GM10248 (cell line): ENCODE measurements around the gene ANKHD1.
"Not testable (repeated sequence)": the region's sequence is repeated elsewhere in the genome, so short reads cannot be mapped to it uniquely, and the experiment has no call there.

Experiments
- CTCF ChIA-PET: fragments of 300-600 bp; sonication (Branson Sonifier 250); formaldehyde crosslinking; extraction: SDS; loops from one replicate; lab custom pipeline; 2021; ENCODE audit warnings: antibody characterized with exemption; lab: Yijun Ruan, JAX
- POLR2A ChIA-PET: fragments of 350-650 bp; sonication (Branson Sonifier 250); formaldehyde crosslinking; extraction: SDS; loops from one replicate; lab custom pipeline; 2020; ENCODE audit warnings: antibody characterized with exemption; lab: Yijun Ruan, JAX
- DNase-seq: peaks from one replicate; pipeline ENCODE4 v3.0.0; 2012; ENCODE audit errors: extremely low spot score
- TF ChIP-seq, protein P1 (sequence below): IDR thresholded peaks from 2 replicates; pipeline ENCODE4 v1.5.1; 2012; ENCODE audit warnings: mild to moderate bottlenecking, low read depth; ENCODE audit errors: extremely low read depth, missing control alignments, control extremely low read depth

Gene ANKHD1

DNA sequence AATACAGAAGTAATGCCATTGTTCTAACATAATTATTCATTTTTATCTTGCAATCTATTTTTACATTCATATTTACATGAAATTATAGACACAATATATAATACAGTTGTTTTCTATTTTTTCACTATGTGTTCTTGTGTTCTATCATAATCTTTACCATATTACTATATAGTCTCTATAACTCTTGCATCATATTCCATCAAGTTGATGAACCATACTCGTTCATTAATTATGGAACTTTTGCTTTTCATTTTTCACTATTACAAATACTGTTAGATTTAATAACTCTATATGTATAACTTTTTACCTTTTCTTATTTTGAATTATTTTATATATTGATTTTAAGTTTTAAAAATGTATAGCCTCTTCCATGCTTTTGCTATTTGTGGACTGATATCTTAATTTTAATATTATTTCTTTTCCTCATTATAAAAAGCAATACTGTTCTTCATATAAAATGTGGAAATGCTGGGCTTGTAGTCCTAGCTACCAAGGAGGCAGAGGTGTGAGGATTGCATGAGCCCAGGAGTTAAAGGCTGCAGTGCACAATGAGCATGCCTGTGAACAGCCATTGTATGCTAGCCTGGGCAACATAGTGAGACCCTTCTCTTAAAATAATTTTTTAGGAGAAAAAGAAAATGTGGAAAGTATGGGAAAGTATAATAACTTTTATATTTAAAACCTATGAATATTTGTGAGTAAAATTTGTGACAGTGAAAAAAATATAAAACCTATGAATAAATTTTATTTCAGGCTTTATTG, 65.5 kb downstream of the ANKHD1 start:
- ChIA-PET CTCF (no interaction called here), POLR2A (no interaction called here)
- no peak for DNase-seq
- TF ChIP-seq, protein P1, sequence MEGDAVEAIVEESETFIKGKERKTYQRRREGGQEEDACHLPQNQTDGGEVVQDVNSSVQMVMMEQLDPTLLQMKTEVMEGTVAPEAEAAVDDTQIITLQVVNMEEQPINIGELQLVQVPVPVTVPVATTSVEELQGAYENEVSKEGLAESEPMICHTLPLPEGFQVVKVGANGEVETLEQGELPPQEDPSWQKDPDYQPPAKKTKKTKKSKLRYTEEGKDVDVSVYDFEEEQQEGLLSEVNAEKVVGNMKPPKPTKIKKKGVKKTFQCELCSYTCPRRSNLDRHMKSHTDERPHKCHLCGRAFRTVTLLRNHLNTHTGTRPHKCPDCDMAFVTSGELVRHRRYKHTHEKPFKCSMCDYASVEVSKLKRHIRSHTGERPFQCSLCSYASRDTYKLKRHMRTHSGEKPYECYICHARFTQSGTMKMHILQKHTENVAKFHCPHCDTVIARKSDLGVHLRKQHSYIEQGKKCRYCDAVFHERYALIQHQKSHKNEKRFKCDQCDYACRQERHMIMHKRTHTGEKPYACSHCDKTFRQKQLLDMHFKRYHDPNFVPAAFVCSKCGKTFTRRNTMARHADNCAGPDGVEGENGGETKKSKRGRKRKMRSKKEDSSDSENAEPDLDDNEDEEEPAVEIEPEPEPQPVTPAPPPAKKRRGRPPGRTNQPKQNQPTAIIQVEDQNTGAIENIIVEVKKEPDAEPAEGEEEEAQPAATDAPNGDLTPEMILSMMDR = no peak

DNA sequence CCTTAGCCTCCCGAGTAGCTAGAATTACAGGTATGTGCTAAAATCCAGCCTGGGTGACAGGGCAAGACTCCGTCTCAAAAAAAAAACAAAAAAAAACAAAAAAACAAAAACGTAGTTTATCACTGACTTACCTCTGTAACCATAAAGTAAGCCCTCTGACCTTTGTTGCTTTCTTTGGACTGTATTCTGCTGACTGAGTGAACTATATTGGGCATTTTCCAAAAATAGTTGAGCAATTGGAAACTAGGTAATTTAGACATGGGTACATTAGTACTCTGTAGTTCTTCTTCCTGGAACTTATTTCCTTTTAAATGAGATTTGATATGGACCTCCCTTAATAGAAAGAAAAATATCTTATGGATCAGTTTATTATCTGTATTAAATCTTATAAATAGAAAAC, 66.6 kb downstream of the ANKHD1 start:
- TF ChIP-seq, protein P1 = no peak
- DNase-seq = no peak
- ChIA-PET POLR2A (no interaction called here), CTCF (no interaction called here)

DNA sequence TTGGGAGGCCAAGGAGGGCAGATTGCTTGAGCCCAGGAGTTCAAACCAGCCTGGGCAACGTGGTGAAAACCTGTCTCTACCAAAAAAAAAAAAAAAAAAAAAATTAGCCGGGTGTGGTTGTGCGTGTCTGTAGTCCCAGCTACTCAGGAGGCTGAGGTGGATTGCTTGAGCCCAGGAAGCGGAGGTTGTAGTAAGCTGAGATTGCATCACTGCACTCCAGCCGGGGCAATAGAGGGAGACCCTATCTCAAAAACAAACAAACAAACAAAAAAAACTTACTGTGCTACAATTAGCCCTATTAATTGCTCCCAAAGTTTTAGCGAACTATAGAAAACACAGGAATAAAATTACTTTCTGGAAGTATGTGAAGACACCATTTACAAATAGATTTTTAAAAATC, 67.6 kb downstream of the ANKHD1 start:
- no peak for DNase-seq
- ChIA-PET POLR2A (interaction anchor here (0.5 kb wide), 1 partner anchor 52 kb away, joined by 9 read pairs; no protein-coding TSS in a partner anchor), CTCF (no interaction called here)
- TF ChIP-seq, protein P1 = no peak

DNA sequence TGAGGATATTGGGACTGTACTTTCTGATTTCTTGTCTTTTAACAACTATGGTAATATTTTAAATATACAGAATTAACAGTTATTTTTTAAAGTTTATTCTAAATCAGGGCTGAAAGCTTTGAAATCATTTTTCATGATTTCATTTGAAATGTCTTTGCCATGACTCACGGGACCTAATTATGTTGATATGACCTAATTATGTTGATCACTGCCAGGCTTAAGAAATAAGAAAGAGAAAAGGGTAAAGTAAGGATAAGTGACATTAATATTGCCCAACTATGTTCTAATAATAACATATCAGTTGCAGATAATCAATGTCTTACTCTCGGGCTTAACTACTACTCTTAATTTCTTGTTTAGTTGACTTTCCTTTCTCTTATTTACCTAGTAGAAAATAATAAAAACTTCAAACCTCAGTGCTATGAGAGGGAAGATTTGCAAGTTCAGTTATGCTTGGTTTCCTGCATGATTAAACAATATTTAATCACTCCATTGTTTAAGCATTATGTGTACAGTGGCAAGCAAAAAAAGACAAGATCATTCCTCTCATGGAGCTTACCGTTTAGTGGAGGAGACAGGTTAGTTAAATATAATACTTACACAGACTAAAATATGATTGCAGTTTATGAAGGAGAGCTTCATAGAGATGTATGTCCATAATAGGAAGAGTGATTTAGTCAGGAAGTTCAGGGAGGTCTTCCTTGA, 78.8 kb downstream of the ANKHD1 start:
- ChIA-PET POLR2A (interaction anchor here (0.6 kb wide), 1 partner anchor 51 kb away, joined by 4 read pairs; no protein-coding TSS in a partner anchor), CTCF (no interaction called here)
- TF ChIP-seq, protein P1 = no peak
- no peak for DNase-seq

DNA sequence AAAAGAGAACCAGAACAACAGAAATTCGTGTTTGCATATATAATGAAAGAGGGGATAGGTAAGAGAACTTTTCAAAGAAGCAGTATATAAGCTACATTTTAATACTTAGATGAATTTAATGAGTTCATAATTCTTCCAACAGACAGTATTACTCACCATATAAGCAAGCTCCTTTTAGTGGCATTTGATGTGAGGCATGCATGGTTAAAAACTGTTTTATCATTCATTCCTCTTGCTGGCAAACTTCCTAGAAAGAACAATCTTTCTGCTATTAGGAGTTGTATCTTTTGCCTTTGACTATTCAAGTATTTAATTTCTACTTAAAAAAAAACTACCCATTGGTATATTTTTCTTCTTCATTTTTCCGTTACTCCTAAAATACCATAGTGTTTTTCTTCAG, 80.1 kb downstream of the ANKHD1 start:
- ChIA-PET CTCF (no interaction called here), POLR2A (no interaction called here)
- DNase-seq = no peak
- TF ChIP-seq, protein P1 = no peak

DNA sequence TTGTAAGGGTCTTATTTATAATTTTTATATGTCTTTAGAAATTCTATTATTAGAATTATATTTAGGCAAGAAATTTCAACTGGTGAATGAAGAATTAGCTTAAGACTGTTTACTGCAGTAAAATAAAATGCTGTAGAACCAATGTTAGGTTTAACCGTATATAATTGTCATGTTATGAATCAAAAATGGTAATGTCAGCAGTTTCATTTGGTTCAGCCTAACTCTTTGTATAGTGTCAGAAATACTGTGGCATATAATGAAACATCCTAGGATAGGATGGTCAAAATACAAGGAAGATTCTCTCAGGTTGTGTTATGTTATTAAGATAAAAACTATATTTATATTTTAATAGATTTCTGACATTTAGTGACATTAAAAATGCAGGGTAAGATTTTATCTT, 81.4 kb downstream of the ANKHD1 start:
- ChIA-PET POLR2A (interaction anchor here (0.7 kb wide), 1 partner anchor 92 kb away, joined by 7 read pairs; no protein-coding TSS in a partner anchor), CTCF (interaction anchor here (0.6 kb wide), 1 partner anchor 17 kb away, joined by 3 read pairs; no protein-coding TSS in a partner anchor)
- DNase-seq = no peak
- TF ChIP-seq, protein P1 = no peak

DNA sequence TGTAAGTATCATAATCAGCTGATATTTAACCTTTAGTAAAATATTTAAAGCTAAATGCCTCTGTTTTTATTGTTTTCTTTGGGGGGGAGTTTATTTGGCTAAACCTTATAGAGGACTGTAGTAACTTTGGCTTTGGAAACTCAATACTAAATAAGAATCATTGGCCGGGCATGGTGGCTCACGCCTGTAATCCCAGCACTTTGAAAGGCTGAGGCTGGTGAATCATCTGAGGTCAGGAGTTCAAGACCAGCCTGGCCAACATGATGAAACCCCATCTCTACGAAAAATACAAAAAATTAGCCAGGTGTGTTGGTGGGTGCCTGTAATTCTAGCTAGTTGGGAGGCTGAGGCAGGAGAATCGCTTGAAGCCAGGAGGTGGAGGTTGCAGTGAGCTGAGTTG, 86.5 kb downstream of the ANKHD1 start:
- POLR2A ChIA-PET, DNase-seq, CTCF ChIA-PET: not testable (repeated sequence)
